ENCODE measurements around the gene SPOCK2. TPM values are rescaled to one million over a fixed set of nuclear protein-coding genes. Genes with fewer than 3 reads are reported as not detected.

The SPOCK2 gene
- total RNA-seq, 1 donor from 2014 or later = 0.24 TPM

- DNase-seq (ENCODE audit: low spot score) = no peak
Measured at GRCh38 chr10:72058347-72058898, 29.9 kb downstream of the SPOCK2 start.

DNA sequence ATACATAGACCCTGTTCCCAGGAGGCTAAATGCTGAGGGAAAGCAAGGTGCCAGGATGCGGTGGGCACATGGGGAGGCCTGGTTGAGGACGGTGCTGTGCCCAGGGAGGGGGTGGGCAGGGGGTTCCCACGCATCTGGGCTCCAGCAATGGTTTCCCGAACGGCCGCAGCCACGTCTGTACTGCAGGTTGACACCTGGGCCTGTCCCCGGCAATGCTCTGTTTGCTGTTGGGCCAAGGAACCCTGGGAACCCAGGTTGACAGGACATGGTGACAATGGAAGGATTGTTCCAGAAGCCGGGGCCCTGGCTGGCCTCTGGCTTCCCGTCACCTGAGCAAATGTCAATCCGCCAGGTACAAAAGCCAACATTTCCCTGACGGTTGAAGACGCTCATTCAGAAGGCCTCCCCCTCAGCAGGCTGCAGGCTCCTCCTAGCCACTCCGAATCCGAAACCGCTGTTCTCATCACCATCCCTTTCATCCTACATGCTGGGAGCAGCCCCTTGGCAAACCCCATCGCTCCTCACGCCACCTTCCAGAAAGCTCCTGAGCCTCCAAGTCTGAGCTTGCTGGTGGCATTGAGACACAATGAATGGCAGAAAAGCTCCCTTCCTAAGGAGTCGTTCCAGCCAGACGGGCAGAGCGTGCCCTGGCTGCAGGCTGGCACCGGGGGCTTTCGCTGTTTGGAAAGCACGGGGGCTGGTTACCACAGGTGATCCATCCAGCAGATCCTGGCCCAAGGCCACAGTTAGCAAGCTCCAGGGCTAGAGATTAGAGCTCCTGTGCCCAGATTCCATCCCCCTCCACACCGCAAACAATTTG is 31.2 kb downstream of the SPOCK2 start:
- DNase-seq (ENCODE audit: low spot score) = no peak

GRCh38 chr10:72056113-72056512 is 32.2 kb downstream of the SPOCK2 start:
- no peak for DNase-seq (ENCODE audit: low spot score)

- no peak for DNase-seq (ENCODE audit: low spot score)
Measured at GRCh38 chr10:72053690-72054089, 34.7 kb downstream of the SPOCK2 start.

GRCh38 chr10:72050873-72051272 is 37.5 kb downstream of the SPOCK2 start:
- peak; percentile 59 for DNase-seq (ENCODE audit: low spot score)

DNA sequence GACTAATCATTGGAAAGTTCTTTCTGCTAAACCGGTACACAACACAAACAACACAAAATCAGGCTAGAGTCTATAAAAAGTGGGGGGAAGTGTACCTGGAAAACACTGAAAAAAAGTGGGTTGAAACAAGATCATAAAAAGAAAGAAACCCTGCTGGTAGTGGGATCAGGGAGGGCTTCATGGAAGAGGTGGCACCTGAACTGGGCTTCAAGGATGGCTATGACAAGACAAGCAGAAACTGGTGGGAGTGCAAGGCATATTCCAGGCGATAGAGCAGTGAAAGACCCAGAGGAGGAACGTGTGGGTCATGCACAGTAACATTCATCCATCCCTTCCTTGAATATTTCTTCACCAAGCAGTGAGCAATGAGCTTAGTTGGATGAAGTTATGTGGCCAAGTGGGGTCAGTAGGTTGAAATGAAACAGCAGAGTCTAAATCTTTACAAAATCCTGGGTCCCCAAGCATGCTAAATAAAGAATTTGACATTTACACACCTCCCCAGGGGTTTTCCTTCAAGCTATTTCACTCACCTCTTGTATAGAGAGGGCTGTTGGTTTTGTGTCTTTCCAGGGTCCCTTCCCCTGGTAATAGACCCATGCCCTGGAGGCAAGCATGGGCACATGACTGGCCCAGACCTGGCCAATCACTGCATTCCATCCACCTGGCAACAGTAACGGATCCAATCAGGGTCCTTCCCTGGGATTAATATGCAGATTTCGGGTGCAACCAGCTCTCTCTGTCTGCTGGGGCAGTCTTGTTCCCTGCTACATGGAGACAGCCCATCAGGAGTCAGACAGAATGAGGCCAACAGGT is 38.2 kb downstream of the SPOCK2 start:
- DNase-seq (ENCODE audit: low spot score) = no peak

- no peak for DNase-seq (ENCODE audit: low spot score)
Measured at GRCh38 chr10:72049472-72049871, 38.9 kb downstream of the SPOCK2 start.

DNA sequence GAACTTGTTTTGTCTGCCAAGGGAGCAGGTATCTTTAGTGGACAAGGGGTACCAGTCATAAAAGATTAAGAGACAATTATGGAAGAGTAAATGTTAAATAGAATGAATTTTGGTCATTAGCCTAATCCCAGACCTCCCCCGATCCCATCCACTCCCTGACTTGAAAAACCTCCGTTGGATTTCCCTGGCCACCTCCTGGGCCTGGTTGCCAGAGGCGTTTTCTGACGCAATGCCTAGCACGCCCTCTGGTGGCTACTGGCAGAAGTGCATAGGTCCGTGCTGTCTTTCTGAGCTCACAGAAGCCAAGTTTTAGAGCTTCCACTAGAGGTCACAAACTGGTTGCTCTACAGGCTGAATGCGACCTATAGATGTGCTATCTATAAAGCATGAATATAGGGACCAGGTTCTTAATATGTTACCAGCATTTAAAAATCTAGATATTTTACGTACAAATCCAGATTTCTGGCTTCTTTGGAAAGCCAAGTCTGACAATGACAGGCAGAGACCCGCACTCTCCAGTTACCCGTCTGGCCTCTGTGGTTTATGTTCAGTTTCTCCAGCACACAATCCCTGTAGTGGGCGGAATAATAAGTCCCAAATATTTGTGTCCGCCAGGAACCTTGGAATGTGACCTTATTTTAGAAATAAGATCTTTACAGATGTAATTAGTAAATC is 39.8 kb downstream of the SPOCK2 start:
- peak; percentile 96 for DNase-seq (ENCODE audit: low spot score)

DNA sequence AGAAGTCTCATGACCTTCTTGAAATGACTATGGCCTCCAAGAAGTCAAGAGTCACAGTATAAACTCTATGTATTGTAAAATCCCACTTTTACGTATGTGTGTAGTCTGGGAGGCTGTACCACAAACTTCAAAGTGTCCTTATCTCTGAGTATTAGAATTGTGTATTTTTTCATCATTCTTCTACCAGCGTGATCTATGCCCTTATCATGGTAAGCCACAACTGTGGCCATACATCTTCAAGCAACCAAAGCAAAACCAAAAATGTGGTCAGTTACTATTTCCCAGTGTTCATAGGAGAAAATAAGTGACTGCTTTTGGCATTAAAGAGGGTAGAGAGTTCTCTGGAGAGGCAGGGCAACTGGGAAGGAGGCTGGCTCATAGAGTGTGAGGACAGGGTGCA is 42.8 kb downstream of the SPOCK2 start:
- DNase-seq (ENCODE audit: low spot score) = peak; percentile 49

- DNase-seq (ENCODE audit: low spot score) = peak; percentile 81
Measured at GRCh38 chr10:72044417-72045041, 43.8 kb downstream of the SPOCK2 start.

GRCh38 chr10:72043016-72043834 is 45.1 kb downstream of the SPOCK2 start:
- DNase-seq (ENCODE audit: low spot score) = no peak

- no peak for DNase-seq (ENCODE audit: low spot score)
Measured at GRCh38 chr10:72041491-72041890, 46.9 kb downstream of the SPOCK2 start.

- no peak for DNase-seq (ENCODE audit: low spot score)
Measured at GRCh38 chr10:72039377-72039776, 49.0 kb downstream of the SPOCK2 start.

GRCh38 chr10:72038458-72039001 is 49.8 kb downstream of the SPOCK2 start:
- no peak for DNase-seq (ENCODE audit: low spot score)

DNA sequence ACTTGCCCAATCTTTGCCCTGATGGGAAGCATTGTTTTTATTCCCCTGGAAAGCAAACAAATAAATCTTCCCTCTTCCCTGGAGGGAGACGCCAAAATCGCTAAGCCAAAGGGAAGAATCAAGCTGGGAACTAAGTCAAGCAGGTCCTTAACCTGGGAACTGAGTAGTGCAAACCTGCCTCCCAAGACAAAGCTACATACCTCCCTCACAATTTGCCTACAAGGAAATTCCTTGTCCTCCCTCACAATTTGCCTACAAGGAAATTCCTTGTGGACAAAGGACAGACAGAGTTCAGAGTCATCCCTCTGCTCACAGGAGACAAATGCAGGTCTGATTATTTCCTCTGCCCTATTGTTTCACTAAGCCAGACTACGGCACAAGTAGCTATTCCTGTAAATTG is 50.5 kb downstream of the SPOCK2 start:
- DNase-seq (ENCODE audit: low spot score) = no peak

- no peak for DNase-seq (ENCODE audit: low spot score)
Measured at GRCh38 chr10:72037266-72037665, 51.1 kb downstream of the SPOCK2 start.

DNA sequence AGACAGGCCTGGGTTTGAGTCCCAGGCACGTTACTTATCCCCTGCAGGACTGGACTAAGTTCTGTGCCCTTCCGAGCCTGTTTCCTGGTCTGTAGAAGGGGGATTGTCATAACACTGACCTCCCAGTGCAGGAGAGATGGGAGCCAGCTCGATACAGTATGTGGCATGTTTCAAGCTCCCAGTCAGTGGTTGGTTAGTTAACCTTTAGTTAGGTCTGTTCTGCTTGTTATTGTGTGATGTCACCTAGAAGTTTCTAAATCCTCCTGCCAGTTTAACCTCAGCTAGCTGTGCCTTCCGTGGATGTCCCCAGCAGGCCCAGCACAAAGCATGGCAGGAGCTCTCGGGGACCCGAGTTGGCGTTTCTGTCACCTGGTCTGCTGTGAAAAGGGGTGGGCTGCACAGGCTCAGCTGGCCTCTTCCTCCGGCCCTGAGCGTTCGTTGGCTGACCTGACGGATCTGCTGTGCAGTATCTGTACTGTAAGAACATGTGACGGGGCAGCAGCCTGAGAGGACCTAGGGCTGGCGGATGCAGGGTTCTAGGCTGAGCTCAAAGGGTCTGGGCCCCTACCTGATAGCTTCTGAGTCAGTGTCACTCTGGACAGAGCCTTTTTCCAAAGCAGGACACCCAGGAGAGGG is 53.0 kb downstream of the SPOCK2 start:
- DNase-seq (ENCODE audit: low spot score) = no peak

DNA sequence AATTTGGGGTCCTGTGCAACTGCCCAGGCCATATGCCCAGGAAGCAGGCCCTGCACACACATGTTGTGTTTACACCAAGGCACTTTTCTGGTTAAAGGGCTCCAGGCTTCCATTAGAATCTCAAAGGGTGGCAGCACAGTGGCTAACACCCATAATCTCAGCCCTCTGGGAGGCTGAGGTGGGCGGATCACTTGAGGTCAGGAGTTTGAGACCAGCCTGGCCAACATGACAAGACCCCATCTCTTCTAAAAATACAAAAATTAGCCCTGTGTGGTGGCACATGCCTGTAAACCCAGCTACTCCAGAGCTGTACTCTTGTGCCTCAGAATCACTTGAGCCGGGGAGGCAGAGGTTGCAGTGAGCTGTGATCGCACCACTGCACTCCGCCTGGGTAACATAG is 53.6 kb downstream of the SPOCK2 start:
- no peak for DNase-seq (ENCODE audit: low spot score)

DNA sequence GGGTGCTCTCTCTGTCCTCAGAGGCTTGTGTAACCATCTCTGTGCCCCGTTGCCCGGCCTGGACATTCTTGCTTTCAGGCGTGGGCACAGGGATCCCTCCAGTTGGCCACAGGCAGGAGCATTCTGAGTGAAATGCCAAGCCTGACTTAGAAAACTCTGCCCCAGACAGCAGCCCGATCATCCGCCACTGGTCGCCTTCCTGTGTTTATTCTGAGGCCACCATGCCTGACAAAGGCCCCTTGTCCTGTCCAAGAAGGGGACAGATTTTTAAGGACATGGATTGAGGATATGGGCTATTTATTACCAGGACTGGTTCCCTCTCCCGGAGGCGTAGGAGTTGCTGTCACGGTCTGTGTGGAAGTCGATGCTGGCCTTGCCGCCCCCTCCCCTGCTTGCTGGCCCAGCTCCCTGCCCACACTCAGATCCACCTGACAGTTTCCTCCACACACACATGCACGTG is 54.3 kb downstream of the SPOCK2 start:
- DNase-seq (ENCODE audit: low spot score) = no peak

Data from umbilical cord (tissue), 2 donors.